Measurements from ENCODE around the gene ZNF367. TPM values are rescaled to one million over a fixed set of nuclear protein-coding genes. Genes with fewer than 3 reads are reported as not detected.

Gene ZNF367
- polyA plus RNA-seq, 1 of the 3 experiments (the other 2 are of a cell fraction) = 1.5 TPM

DNA sequence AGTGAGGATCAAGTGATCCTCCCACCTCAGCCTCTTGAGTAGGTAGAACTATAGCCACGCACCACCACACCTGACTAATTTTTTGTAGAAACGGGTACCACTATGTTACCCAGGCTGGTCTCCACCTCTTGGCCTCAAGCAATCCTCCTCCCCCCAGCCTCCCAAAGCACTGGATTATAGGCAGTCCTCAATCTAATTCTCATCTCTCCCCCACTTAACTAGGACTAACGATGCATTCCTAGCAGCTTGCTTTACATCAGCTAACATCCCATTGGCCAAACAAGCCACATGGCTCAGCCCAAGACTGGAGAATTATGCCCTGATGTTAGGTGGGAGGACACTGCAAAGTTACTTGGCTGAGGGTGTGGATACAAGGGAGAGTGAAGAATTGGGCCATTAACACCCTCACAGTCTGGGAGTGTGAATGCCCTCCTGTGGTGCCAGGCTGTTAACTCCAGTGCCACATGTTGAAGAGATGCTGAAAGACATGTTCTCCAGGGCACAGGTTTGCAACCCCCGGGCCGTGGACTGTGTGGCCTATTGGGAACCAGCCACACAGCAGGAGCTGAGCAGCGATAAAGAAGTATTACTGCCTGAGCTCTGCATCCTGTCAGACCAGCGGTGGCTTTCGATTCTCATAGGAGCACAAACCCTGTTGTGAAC is 5.3 kb upstream of the ZNF367 start:
- Histone ChIP-seq H4K20me1 (ENCODE audit: insufficient read depth) (no peaks in the 10 kb centered on the region), H3K9me3 (no peaks in the 10 kb centered on the region), H2AFZ (ENCODE audit: low read depth) (no peak overlapping the region), H3K27me3 (ENCODE audit: insufficient read depth) (no peaks in the 10 kb centered on the region), H3K27ac (ENCODE audit: low read depth in 2 of 2, low read length in 1 of 2) (no peak overlapping the region), H3K9me2 (no peaks in the 10 kb centered on the region), H3K36me3 (replicated peaks in 1 of 2; ENCODE audit: control insufficient read depth in 1 of 2, insufficient read depth in 2 of 2, low read length in 1 of 2) (no peaks in the 10 kb centered on the region), H3K9ac (no peak overlapping the region), H3F3A (replicated peaks; ENCODE audit: insufficient read depth) (peaks cover 17% of the 10 kb centered on the region), H3K4me2 (no peak overlapping the region), H3K79me2 (ENCODE audit: insufficient read depth) (no peaks in the 10 kb centered on the region), H3K4me3 (ENCODE audit: low read depth in 2 of 2, low read length in 1 of 2) (no peak overlapping the region), H3K4me1 (ENCODE audit: control insufficient read depth in 1 of 2, insufficient read depth in 2 of 2, low read depth in 1 of 2, low read length in 1 of 2) (peaks cover 11 to 17% of the 10 kb centered on the region in 2 experiments)
- no peak for TF ChIP-seq USF2 (IDR thresholded peaks at IDR 0.05; ENCODE audit: borderline replicate concordance, low read depth, low read length)
- no peak for TF ChIP-seq TAF1 (IDR thresholded peaks at IDR 0.05; ENCODE audit: borderline replicate concordance, low read depth, low read length)
- TF ChIP-seq RXRA (IDR thresholded peaks at IDR 0.05; ENCODE audit: borderline replicate concordance, low read depth) = no peak
- no peak for TF ChIP-seq RCOR1 (IDR thresholded peaks at IDR 0.05; ENCODE audit: low read length)
- no peak for TF ChIP-seq RAD21 (IDR thresholded peaks at IDR 0.05; ENCODE audit: low read length)
- TF ChIP-seq EZH2phosphoT487 (IDR thresholded peaks at IDR 0.05; ENCODE audit: borderline replicate concordance, low read depth) = no peak
- TF ChIP-seq TCF12 (IDR thresholded peaks at IDR 0.05) = no peak
- TF ChIP-seq, protein P1, sequence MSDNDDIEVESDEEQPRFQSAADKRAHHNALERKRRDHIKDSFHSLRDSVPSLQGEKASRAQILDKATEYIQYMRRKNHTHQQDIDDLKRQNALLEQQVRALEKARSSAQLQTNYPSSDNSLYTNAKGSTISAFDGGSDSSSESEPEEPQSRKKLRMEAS (IDR thresholded peaks at IDR 0.05; ENCODE audit: low read depth) = no peak
- no peak for TF ChIP-seq SMC3 (IDR thresholded peaks at IDR 0.05; ENCODE audit: low read depth, low read length)
- TF ChIP-seq YY1 (IDR thresholded peaks at IDR 0.05; ENCODE audit: low read depth) = no peak
- no peak for TF ChIP-seq EP300 (IDR thresholded peaks at IDR 0.05; ENCODE audit: borderline replicate concordance in 1 of 2, low read depth in 1 of 2, low read length in 1 of 2)
- no peak for TF ChIP-seq REST (IDR thresholded peaks at IDR 0.05; ENCODE audit: low read depth, low read length)
- no peak for TF ChIP-seq GATA2 (CRISPR knock-in tag; IDR thresholded peaks at IDR 0.05)
- TF ChIP-seq FOXM1 (IDR thresholded peaks at IDR 0.05; ENCODE audit: low read depth) = no peak
- TF ChIP-seq RFX5 (IDR thresholded peaks at IDR 0.05; ENCODE audit: low read length) = no peak
- no peak for TF ChIP-seq NFIC (IDR thresholded peaks at IDR 0.05; ENCODE audit: borderline replicate concordance)
- no peak for TF ChIP-seq FOSL2 (IDR thresholded peaks at IDR 0.05; ENCODE audit: borderline replicate concordance, low read depth)
- DNase-seq = no peak
- POLR2A ChIA-PET = no interaction called here
- CTCF ChIA-PET = interaction anchor here (1.1 kb wide), 1 partner anchor 196 kb away, joined by 4 read pairs; the partner anchor contains the start of gene CDC14B
- WGBS (ENCODE audit: low lambda C conversion rate) = 94% methylated on average over 7 of the region's 8 CpGs
